Frontal cortex (tissue), 4 donors: ENCODE results near the gene CDH10. TPM values are rescaled to one million over a fixed set of nuclear protein-coding genes. Genes with fewer than 3 reads are reported as not detected.

Experiments used
- DNase-seq, 2 donors: peaks; one replicate each; pipeline ENCODE4 v3.0.0; 2012; ENCODE audit warnings: low spot score in 2 of 2
- FAIRE-seq: peaks from 2 replicates; lab custom pipeline; 2012; peaks lifted over from hg19 to GRCh38; lab: Jason Lieb, UNC
- total RNA-seq: library from RNA; depleted of rRNA; stranded (reverse); fragments of >200 nt; gene quantifications from one replicate; pipeline ENCODE4 v1.2.3, GENCODE V29; 2014
- donor health status: control.
- donor health status: control.
- donor health status: control.

Gene CDH10
- 79.9 TPM for total RNA-seq

DNA sequence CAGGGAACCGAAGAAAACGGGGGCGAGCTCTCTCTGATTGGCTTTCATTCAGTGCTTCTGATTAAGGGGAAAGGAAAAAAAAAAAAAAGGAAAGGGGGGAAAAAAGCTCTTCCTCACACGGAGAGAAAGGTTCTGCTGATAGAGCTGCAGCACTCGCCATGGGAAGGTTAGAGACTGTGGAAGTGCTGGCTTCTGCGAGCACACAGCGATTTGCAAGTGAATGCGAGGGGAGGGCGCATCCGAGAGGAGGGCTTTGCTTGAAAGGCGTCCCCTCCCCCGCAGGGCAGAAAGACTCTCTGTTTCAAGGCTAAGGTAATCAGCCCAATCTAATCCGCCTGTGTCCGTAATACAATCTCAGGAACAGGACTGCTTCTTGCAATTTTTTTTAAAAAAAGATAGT lies at the start of gene CDH10:
TSS of gene CDH10 (minus strand) at position 218 of the 400 bp plus-strand sequence. CDS start 51,488 bp downstream, outside the sequence.
- no peak for DNase-seq
- FAIRE-seq: no peak

GRCh38 chr5:24693609-24694008 lies 48.8 kb upstream of the CDH10 start:
- FAIRE-seq: no peak
- no peak for DNase-seq

GRCh38 chr5:24691074-24691473 lies 46.3 kb upstream of the CDH10 start:
- DNase-seq (no peak), FAIRE-seq (no peak)

- no peak for DNase-seq
- FAIRE-seq: no peak
Observed at GRCh38 chr5:24681106-24681505, 36.3 kb upstream of the CDH10 start.

GRCh38 chr5:24668050-24668449 lies 23.3 kb upstream of the CDH10 start:
- no peak for DNase-seq

GRCh38 chr5:24649531-24649930 lies 4.8 kb upstream of the CDH10 start:
- FAIRE-seq: no peak
- DNase-seq: no peak

More at GRCh38 chr5:24668050-24668449, 23.3 kb upstream of the CDH10 start:
- FAIRE-seq: no peak

- FAIRE-seq: no peak
- no peak for DNase-seq
Observed at GRCh38 chr5:24646915-24647314, 2.1 kb upstream of the CDH10 start.

GRCh38 chr5:24645483-24645882 lies 705 bp upstream of the CDH10 start:
- no peak for DNase-seq
- no peak for FAIRE-seq

DNA sequence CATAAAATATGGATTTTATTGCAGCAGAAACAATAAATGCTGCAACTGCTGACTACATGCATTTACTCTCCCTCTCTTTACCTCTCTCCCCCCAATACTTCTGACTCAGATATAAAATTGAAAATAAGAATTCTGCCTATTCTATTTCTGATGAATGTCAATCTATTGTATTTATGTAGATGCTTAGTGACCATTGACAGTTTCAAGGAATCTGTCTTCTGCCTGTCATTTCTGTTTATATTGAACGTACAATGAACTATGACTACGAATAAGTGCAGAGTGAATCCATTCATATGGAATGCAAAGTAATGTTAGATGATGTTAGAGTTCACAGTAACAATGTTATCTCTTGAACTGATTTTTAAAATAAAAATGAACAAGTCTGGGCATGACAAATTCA lies 898 bp downstream of the CDH10 start:
- no peak for FAIRE-seq
- no peak for DNase-seq

DNA sequence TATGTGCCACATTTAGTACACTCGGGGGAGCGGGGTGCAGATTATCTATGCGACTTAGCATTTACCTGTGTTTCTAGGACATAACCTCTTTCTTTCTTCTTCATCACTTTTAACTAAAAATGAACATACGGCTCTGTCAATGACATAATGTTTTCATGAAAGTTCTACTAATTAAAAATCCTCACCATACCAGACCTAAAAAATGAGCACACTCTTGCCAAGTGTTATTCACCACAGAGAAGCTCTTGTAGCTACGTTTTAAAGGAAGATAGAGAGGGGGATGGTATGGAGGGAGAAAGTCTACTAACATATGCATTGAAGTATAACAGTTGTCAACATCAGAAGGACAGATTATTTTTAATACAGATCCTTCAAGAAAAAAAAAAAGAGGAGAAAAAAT lies 1.6 kb downstream of the CDH10 start:
- no peak for FAIRE-seq
- DNase-seq: no peak

GRCh38 chr5:24642022-24642421 lies 2.8 kb downstream of the CDH10 start:
- no peak for DNase-seq
- FAIRE-seq: no peak

GRCh38 chr5:24635209-24635608 lies 9.6 kb downstream of the CDH10 start:
- FAIRE-seq (no peak), DNase-seq (no peak)

DNA sequence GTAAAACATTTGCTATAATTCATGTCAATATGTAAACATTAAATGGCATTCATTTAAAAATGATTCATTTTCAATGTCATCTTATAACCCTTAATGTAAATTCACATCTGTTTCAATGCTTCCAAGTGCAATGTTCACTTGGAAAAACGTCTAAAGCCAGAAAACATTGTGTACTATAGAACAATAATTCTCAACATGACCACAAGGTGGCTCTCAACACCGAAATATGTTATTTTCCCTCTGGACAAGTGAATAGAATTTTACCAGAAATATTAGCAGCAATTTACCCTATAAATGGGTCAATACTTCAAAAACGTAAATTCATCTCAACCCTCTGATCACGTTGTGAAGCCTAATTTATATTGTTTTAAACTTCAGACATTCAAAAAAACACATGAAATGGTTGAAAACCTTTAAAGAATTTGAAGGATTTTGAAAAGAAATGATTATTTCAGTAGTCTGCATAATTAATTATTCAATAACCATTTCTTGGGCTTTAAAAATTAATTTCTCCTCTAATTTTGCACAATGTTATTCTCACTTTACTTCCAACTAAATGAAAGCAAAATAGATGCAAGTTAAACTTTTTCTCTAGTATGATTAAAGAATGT lies 11.0 kb downstream of the CDH10 start:
- peak; percentile 97 for FAIRE-seq
- no peak for DNase-seq

DNA sequence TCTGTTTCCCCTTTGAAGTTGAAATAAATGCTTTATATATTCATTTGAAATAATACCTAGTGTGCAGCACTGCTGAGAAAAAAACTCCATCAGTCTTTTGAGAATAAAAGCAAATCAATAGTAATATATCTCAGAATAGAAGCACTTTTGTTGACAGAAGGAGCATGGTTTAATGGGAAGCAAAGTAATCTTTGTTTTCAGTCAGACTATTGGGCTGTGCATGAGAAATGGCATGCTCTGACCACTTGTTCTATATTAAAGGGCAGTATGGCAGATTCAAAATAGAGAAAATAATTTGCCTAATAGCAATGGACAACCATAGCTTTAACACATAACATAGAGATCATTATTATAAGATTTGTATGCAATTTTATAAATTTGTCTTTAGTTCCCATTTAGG lies 12.4 kb downstream of the CDH10 start:
- no peak for DNase-seq
- no peak for FAIRE-seq

DNA sequence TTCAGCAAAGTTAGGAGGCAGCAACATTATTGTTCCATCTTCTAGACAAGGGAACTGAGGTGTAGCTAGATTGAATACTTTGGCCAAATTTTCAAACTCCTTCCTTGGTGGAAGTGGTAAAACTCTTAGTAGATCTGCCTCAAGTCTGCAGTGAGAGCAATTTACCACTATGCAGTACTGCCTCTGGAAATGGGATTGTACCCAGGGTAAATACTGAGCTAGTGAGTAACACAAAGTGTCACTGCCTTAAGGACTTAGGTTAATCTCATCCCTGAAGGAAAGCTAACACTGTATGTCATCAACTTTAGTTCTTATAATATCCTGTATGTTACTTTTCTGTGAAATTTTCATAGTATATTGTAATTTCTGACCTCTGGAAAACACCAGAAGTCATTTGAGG lies 13.9 kb downstream of the CDH10 start:
- FAIRE-seq (no peak), DNase-seq (no peak)

GRCh38 chr5:24629798-24630197 lies 15.0 kb downstream of the CDH10 start:
- FAIRE-seq (no peak), DNase-seq (no peak)

GRCh38 chr5:24624872-24625271 lies 19.9 kb downstream of the CDH10 start:
- DNase-seq: no peak
- no peak for FAIRE-seq

DNA sequence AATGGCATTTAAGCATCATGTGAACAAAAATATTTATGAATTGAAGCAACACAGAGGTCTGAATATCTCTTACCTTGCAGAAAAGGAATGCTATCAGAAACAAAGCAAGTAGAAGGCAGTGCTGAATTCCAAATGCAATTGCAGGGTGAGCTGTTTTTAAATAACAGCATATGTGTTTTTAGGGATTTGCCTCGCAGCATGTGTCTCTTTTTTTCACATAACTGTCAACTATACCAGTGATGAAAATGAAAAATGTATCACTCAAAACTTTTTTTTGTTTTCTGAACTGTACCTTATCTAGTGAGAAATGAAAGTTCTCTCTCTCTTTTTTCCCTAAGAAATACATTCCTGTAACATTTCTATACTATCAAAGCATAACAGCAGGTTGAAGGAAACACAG lies 21.2 kb downstream of the CDH10 start:
- FAIRE-seq: no peak
- no peak for DNase-seq

DNA sequence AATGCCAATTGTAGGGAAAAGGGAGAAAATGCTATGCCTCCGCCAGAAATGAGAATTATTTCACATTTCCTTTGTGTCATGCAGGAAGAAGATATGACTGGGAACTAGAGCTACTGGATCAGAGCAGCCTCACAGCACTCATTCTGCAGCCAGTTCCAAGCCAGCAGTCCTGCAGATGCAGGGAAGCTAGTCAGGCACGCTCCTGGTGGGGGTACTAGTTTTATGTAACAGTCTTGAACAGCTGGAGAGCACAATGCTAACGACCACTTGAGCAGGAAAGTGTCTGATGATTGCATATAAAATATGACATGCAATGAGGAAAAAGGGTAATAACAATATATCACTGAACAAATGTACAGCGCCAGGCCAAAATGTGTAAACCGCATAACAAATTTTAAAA lies 21.7 kb downstream of the CDH10 start:
- no peak for DNase-seq
- FAIRE-seq: no peak

DNA sequence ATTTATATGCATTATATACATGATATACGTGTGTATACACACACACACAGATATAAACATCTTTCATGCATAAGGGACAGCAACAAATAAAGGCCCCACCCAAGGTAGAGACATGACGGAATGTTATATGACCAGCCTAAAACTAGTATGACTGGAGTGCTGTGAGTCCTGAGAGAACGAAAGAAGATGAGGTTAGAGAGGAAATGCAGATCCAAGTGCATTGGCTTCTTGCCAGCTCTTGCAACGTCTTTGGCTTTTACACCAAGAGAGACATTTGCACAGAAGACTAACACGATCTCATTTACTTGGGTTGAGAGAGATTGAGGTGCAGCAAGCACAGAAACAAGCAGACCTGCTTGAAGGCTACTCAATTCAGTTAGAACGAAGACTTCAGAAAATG lies 23.0 kb downstream of the CDH10 start:
- no peak for FAIRE-seq
- DNase-seq: no peak

GRCh38 chr5:24616566-24616965 lies 28.2 kb downstream of the CDH10 start:
- FAIRE-seq: no peak

GRCh38 chr5:24615159-24615558 lies 29.6 kb downstream of the CDH10 start:
- FAIRE-seq (no peak), DNase-seq (no peak)

More at GRCh38 chr5:24616566-24616965, 28.2 kb downstream of the CDH10 start:
- no peak for DNase-seq
